K562 (cell line): ENCODE measurements around the gene CACTIN. TPM values are rescaled to one million over a fixed set of nuclear protein-coding genes. Genes with fewer than 3 reads are reported as not detected.

Source experiments
- RBM39 ChIP-seq: fragments of 200-400 bp; formaldehyde crosslinking; optimal IDR thresholded peaks from 2 replicates; pipeline ENCODE3; 2018; ENCODE audit warnings: low read depth, low read length
- SNRNP70 ChIP-seq: fragments of 200-400 bp; formaldehyde crosslinking; optimal IDR thresholded peaks from 2 replicates; pipeline ENCODE3; 2017; ENCODE audit warnings: low read depth, low read length
- TSC22D4 ChIP-seq: fragments of 450-650 bp; IDR thresholded peaks from 2 replicates; pipeline ENCODE4 v1.6.1; 2016; ENCODE audit warnings: missing genetic modification characterization, missing biosample characterization, control low read depth
- polyA plus RNA-seq, 8 experiments: library from polyadenylated mRNA; depleted of rRNA in 4 of 8; stranded (reverse) in 5 of 8; unstranded in 3 of 8; fragments of >200 nt; fragmentation: Nextera tagmentation in 2 of 8; fragmentation: Illumina TruSeq in 1 of 8; extraction: Ambion mirVana in 2 of 8; extraction: Trizol in 1 of 8; gene quantifications; 2 replicates each; pipeline versions ENCODE4 v1.2.1 to v1.2.3, GENCODE V29; 2011 to 2014; ENCODE audit warnings: inconsistent platforms in 1 of 8, missing spikeins in 1 of 8
- total RNA-seq, 7 experiments: library from RNA; depleted of rRNA in 6 of 7; stranded (reverse); fragments of >200 nt in 6 of 7; fragmentation: Illumina TruSeq in 2 of 7; extraction: Trizol in 2 of 7; gene quantifications; 2 replicates each; pipeline versions ENCODE4 v1.2.1 to v1.2.3, GENCODE V29; 2011 to 2021; ENCODE audit warnings: low replicate concordance in 1 of 7
- TF ChIP-seq, protein P1 (sequence below): sonication (generic); formaldehyde crosslinking; IDR thresholded peaks from 2 replicates; pipeline ENCODE4 v1.8.0; 2023; ENCODE audit warnings: missing genetic modification reagents, mild to moderate bottlenecking, borderline replicate concordance

The CACTIN gene
- total and polyA plus RNA-seq, 9 of the 15 experiments (the other 6 are each of a cell fraction or from before 2014, with no cell fraction given), result 0.15 to 49.2 (median 15.0) TPM

DNA sequence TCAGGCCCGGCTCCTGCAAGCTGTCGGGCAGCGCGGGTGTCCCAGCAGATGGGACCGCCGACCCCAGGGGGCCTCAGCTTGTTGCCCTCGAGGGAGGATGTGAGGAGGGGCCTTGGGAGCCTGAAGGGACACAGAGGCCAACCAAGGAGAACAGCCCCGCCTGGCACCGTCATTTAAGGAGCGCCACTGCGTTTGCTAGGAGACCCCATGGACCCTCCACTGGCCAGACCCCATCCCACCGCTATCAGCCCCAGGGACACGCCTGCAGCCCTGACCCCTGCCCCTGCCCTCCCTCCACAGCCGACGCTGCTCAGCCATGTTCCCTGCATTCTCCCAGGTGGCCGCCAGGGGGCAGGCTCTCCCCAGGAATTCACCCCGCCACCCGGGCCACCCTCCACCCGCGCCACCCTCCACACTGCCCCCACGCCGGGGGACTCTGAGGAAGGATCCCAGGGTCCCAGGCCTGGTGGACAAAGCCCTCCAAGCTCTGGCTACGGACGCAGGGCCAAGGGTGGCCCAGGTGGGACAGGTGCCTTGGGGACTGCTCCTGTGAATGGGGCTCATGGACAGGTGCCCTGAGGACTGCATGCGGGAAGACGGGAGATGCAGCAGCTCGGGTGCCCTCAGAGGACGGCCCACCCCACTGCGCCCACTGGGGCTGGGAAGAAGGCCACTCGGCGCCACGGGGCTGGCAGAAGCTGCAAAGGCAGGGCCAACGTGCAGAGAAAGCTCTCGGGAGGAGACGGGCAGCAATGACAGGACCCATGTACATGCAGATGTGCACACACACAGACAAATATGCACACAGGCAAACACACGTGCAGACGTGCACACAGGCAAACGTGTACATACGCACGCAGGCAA lies 39.3 kb upstream of the CACTIN start (continued):
- TF ChIP-seq, protein P1, sequence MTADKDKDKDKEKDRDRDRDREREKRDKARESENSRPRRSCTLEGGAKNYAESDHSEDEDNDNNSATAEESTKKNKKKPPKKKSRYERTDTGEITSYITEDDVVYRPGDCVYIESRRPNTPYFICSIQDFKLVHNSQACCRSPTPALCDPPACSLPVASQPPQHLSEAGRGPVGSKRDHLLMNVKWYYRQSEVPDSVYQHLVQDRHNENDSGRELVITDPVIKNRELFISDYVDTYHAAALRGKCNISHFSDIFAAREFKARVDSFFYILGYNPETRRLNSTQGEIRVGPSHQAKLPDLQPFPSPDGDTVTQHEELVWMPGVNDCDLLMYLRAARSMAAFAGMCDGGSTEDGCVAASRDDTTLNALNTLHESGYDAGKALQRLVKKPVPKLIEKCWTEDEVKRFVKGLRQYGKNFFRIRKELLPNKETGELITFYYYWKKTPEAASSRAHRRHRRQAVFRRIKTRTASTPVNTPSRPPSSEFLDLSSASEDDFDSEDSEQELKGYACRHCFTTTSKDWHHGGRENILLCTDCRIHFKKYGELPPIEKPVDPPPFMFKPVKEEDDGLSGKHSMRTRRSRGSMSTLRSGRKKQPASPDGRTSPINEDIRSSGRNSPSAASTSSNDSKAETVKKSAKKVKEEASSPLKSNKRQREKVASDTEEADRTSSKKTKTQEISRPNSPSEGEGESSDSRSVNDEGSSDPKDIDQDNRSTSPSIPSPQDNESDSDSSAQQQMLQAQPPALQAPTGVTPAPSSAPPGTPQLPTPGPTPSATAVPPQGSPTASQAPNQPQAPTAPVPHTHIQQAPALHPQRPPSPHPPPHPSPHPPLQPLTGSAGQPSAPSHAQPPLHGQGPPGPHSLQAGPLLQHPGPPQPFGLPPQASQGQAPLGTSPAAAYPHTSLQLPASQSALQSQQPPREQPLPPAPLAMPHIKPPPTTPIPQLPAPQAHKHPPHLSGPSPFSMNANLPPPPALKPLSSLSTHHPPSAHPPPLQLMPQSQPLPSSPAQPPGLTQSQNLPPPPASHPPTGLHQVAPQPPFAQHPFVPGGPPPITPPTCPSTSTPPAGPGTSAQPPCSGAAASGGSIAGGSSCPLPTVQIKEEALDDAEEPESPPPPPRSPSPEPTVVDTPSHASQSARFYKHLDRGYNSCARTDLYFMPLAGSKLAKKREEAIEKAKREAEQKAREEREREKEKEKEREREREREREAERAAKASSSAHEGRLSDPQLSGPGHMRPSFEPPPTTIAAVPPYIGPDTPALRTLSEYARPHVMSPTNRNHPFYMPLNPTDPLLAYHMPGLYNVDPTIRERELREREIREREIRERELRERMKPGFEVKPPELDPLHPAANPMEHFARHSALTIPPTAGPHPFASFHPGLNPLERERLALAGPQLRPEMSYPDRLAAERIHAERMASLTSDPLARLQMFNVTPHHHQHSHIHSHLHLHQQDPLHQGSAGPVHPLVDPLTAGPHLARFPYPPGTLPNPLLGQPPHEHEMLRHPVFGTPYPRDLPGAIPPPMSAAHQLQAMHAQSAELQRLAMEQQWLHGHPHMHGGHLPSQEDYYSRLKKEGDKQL (CRISPR knock-in tag), result no peak
- TF ChIP-seq TSC22D4 (tag), result no peak
- TF ChIP-seq SNRNP70, result no peak
- TF ChIP-seq RBM39, result no peak
